DND-41 (cell line): Measurements from ENCODE around the gene ETV1.

ENCODE experiments used
- CTCF ChIP-seq: IDR thresholded peaks from 2 replicates; pipeline ENCODE4 v1.5.1; 2012; ENCODE audit warnings: borderline replicate concordance, low read length, moderate library complexity, mild to moderate bottlenecking; ENCODE audit not compliant: poor library complexity, severe bottlenecking; ENCODE audit errors: extremely low read depth
- EZH2 ChIP-seq: IDR thresholded peaks from 3 replicates; pipeline ENCODE4 v1.6.1; 2012; ENCODE audit warnings: borderline replicate concordance, low read depth, mild to moderate bottlenecking, moderate library complexity, low read length, inconsistent platforms; ENCODE audit not compliant: severe bottlenecking

GRCh38 chr7:13981070-13981469 lies 8.4 kb downstream of the ETV1 start:
- no peak for TF ChIP-seq CTCF
- TF ChIP-seq EZH2, result no peak
